PFSK-1 (cell line): ENCODE measurements around the gene PHLDA1.

Experiments
- FOXP2 ChIP-seq: optimal IDR thresholded peaks from 2 replicates; pipeline ENCODE3; 2011; ENCODE audit warnings: borderline replicate concordance, control low read depth, inconsistent platforms; ENCODE audit not compliant: insufficient read depth; ENCODE audit errors: extremely low read length, extremely low read depth
- POLR2AphosphoS5 ChIP-seq: IDR thresholded peaks from 2 replicates; pipeline ENCODE4 v1.6.1; 2012; ENCODE audit warnings: low read depth, mild to moderate bottlenecking, control low read depth, low read length, moderate library complexity
- REST ChIP-seq, 2 experiments: IDR thresholded peaks; 2 replicates each; pipeline versions ENCODE4 v1.6.1 to v1.8.0; 2011 to 2012; ENCODE audit warnings: low read depth in 2 of 2, low read length in 2 of 2, control low read depth in 1 of 2, inconsistent platforms in 1 of 2, mild to moderate bottlenecking in 1 of 2, moderate library complexity in 1 of 2; ENCODE audit not compliant: insufficient read depth in 1 of 2
- SIN3A ChIP-seq: IDR thresholded peaks from 2 replicates; pipeline ENCODE4 v1.6.1; 2012; ENCODE audit warnings: mild to moderate bottlenecking, low read length, moderate library complexity, borderline replicate concordance; ENCODE audit not compliant: insufficient read depth
- TAF1 ChIP-seq: IDR thresholded peaks from 2 replicates; pipeline ENCODE4 v1.6.1; 2012; ENCODE audit warnings: low read length, control low read depth, borderline replicate concordance; ENCODE audit not compliant: insufficient read depth

- TF ChIP-seq TAF1 (no peak), SIN3A (no peak), POLR2AphosphoS5 (no peak), REST (IDR thresholded peaks at IDR 0.05; ENCODE audit: insufficient read depth in 1 of 2, low read depth in 2 of 2, low read length in 2 of 2) (no peak), FOXP2 (no peak)
These were observed 23.1 kb downstream of the PHLDA1 start for GRCh38 chr12:76008428-76008827.
